Measurements from ENCODE around the gene MIX23.

- TF ChIP-seq CTCF (IDR thresholded peaks at IDR 0.05) (no peak), POLR2A (IDR thresholded peaks at IDR 0.05) (no peak)
Measured at GRCh38 chr3:122316368-122316767, 66.7 kb downstream of the MIX23 start.

Measured in body of pancreas (tissue), 4 donors.